GM23338 (cell line): ENCODE data around the gene LIMCH1.

Experiments
- CTCF ChIP-seq, 2 experiments: fragments of 200-600 bp in 1 of 2; sonication (generic) in 1 of 2; conservative IDR thresholded peaks; 2 replicates each; pipeline versions ENCODE4 v1.5.1 to v1.6.1; 2016 to 2017; ENCODE audit warnings: antibody characterized with exemption in 2 of 2, low read depth in 2 of 2, mild to moderate bottlenecking in 2 of 2, moderate library complexity in 1 of 2
- EZH2 ChIP-seq: fragments of 200-600 bp; sonication (generic); IDR thresholded peaks from one replicate; pipeline ENCODE4 v1.8.0; 2017; ENCODE audit warnings: antibody characterized with exemption, mild to moderate bottlenecking, low read depth; ENCODE audit not compliant: unreplicated experiment
- REST ChIP-seq: IDR thresholded peaks from one replicate; pipeline ENCODE4 v1.6.1; 2018; ENCODE audit warnings: antibody characterized with exemption; ENCODE audit not compliant: unreplicated experiment

DNA sequence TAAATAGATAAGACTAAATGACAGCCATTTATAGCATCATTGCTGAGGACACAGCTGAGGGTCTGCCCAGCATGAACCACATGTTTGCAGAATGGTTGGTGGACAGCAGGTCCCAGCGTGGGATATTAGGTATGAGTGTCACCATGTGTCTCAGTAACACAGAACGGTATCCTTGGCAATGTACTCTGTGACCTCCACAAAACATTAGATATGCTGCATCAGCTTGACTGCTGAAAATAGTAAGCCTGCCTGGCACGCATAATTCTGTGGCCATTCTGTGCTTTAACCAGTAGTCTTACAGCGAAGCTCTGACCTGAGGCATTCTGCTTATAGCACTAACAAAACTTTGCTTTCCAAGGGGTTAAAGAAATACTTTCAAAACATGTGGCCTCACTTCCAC is 32.0 kb downstream of the LIMCH1 start:
- no peak for TF ChIP-seq EZH2
- TF ChIP-seq CTCF (conservative IDR thresholded peaks at IDR 0.05; ENCODE audit: low read depth in 2 of 2): no peak
- no peak for TF ChIP-seq REST
